Right lobe of liver (tissue), 4 donors: Measurements from ENCODE around the gene MS4A5.

ENCODE experiments used
- CTCF ChIP-seq, 4 donors: fragments of 200-600 bp in 3 of 4; fragments of 450-650 bp in 1 of 4; IDR thresholded peaks; one replicate each; pipeline versions ENCODE4 v1.5.1 to v1.8.0; 2016 to 2022; ENCODE audit warnings: antibody characterized with exemption in 4 of 4, mild to moderate bottlenecking in 2 of 4
- POLR2A ChIP-seq: fragments of 450-650 bp; IDR thresholded peaks from one replicate; pipeline ENCODE4 v1.6.1; 2017; ENCODE audit warnings: antibody characterized with exemption, mild to moderate bottlenecking
- donor health status: DM: no; HTN: no; CAD: no.
- donor health status: DM: no; HTN: no; CAD: no.
- donor health status: DM: no; HTN: yes; CAD: no.

GRCh38 chr11:60396382-60396781, 33.0 kb upstream of the MS4A5 start, which contains the start of gene MS4A14:
- TF ChIP-seq CTCF (IDR thresholded peaks at IDR 0.05) (no peak), POLR2A (no peak)
